RPMI7951 (cell line): ENCODE results near the gene DENND6B. TPM values are rescaled to one million over a fixed set of nuclear protein-coding genes. Genes with fewer than 3 reads are reported as not detected.

Source experiments
- total RNA-seq: library from RNA; depleted of rRNA; stranded (reverse); fragments of >200 nt; shearing (Covaris generic); gene quantifications from 2 replicates; pipeline ENCODE4 v1.2.3, GENCODE V29; 2014; rRNA removed

The DENND6B gene
- total RNA-seq, 1 experiment from 2014 or later: 2.2 TPM

Other genes with a start within 250 kb of the DENND6B start
- gene MLC1, start 241.6 kb downstream of the DENND6B start, total RNA-seq: not detected in 2 replicates
- 0.29 TPM in 1 of 2 replicates, not detected in the other for gene MOV10L1, start 237.0 kb downstream of the DENND6B start, total RNA-seq
- gene PANX2, start 156.3 kb downstream of the DENND6B start, total RNA-seq: 0.49 TPM in 1 of 2 replicates, not detected in the other
- 11.2 and 11.6 TPM in 2 replicates for gene TRABD, start 141.1 kb downstream of the DENND6B start, total RNA-seq
- gene SELENOO, start 126.0 kb downstream of the DENND6B start, total RNA-seq: 9.4 and 13.7 TPM in 2 replicates
- gene TUBGCP6, start 82.0 kb downstream of the DENND6B start, total RNA-seq: 6.7 and 7.1 TPM in 2 replicates
- 4.2 and 5.0 TPM in 2 replicates for gene HDAC10, start 75.7 kb downstream of the DENND6B start, total RNA-seq
- 6.7 and 13.2 TPM in 2 replicates for gene MAPK12, start 65.3 kb downstream of the DENND6B start, total RNA-seq
- gene MAPK11, start 56.6 kb downstream of the DENND6B start, total RNA-seq: 1.8 TPM in 2 replicates
- 27.6 and 37.1 TPM in 2 replicates for gene PLXNB2, start 19.4 kb downstream of the DENND6B start, total RNA-seq
- gene PPP6R2, start 16.3 kb upstream of the DENND6B start, total RNA-seq: 15.3 and 18.3 TPM in 2 replicates
- 21.5 and 34.1 TPM in 2 replicates for gene SBF1, start 148.0 kb upstream of the DENND6B start, total RNA-seq
- gene ADM2, start 154.5 kb upstream of the DENND6B start, total RNA-seq: 0.20 and 0.24 TPM in 2 replicates
- gene MIOX, start 159.8 kb upstream of the DENND6B start, total RNA-seq: 0.12 TPM in 1 of 2 replicates, not detected in the other
- gene LMF2, start 180.7 kb upstream of the DENND6B start, total RNA-seq: 20.5 and 24.9 TPM in 2 replicates
- 53.3 and 61.6 TPM in 2 replicates for gene NCAPH2, start 181.2 kb upstream of the DENND6B start, total RNA-seq
- gene SCO2, start 198.6 kb upstream of the DENND6B start, total RNA-seq: 5.0 and 9.2 TPM in 2 replicates
- 16.5 and 27.5 TPM in 2 replicates for gene TYMP, start 203.0 kb upstream of the DENND6B start, total RNA-seq
- not detected in 2 replicates for gene KLHDC7B, start 218.9 kb upstream of the DENND6B start, total RNA-seq
- gene SYCE3, start 235.9 kb upstream of the DENND6B start, total RNA-seq: not detected in 2 replicates